WTC11 (cell line): Measurements from ENCODE around the gene KRT35. TPM values are rescaled to one million over a fixed set of nuclear protein-coding genes. Genes with fewer than 3 reads are reported as not detected.

Source experiments
- ATAC-seq: fragments of 200-7000 bp; cut with Tn5 transposase; 2 replicates; pipeline ENCODE4 v1.10.0; 2021; ENCODE audit warnings: mild to moderate bottlenecking, moderate library complexity
- CTCF ChIA-PET: fragments of 300-600 bp; sonication (Branson Sonifier 250); formaldehyde crosslinking; loops from one replicate; lab custom pipeline; 2021; ENCODE audit warnings: antibody characterized with exemption; lab: Charles Lee
- POLR2A ChIA-PET: fragments of 350-600 bp; sonication (Branson Sonifier 250); formaldehyde crosslinking; loops from one replicate; lab custom pipeline; 2021; ENCODE audit warnings: antibody characterized with exemption; lab: Charles Lee
- DNase-seq: peaks from one replicate; pipeline ENCODE4 v3.0.0; 2021; ENCODE audit warnings: low spot score
- H3K27ac Mint-ChIP-seq: 2 replicates; pipeline ENCODE4 v1.8.0; 2021; ENCODE audit warnings: mixed read lengths
- H3K27me3 Mint-ChIP-seq: 2 replicates; pipeline ENCODE4 v1.8.0; 2021; ENCODE audit warnings: low read depth, mild to moderate bottlenecking, moderate library complexity, mixed read lengths
- H3K36me3 Mint-ChIP-seq: 2 replicates; pipeline ENCODE4 v1.8.0; 2021; ENCODE audit warnings: mixed read lengths
- H3K4me1 Mint-ChIP-seq: 2 replicates; pipeline ENCODE4 v1.8.0; 2022; ENCODE audit warnings: mixed read lengths
- H3K4me3 Mint-ChIP-seq: 2 replicates; pipeline ENCODE4 v1.8.0; 2021; ENCODE audit warnings: mild to moderate bottlenecking, moderate library complexity, mixed read lengths
- H3K9me3 Mint-ChIP-seq: 2 replicates; pipeline ENCODE4 v1.8.0; 2021; ENCODE audit warnings: mixed read lengths
- ATF1 ChIP-seq: sonication (generic); formaldehyde crosslinking; IDR thresholded peaks from 2 replicates; pipeline ENCODE4 v1.8.1; 2023; ENCODE audit warnings: mild to moderate bottlenecking, moderate library complexity, missing genetic modification reagents
- GRHL2 ChIP-seq: fragments of 250-450 bp; sonication (Bioruptor Pico); IDR thresholded peaks from 2 replicates; pipeline ENCODE4 v1.8.0; 2022; ENCODE audit warnings: mild to moderate bottlenecking, moderate library complexity; ENCODE audit not compliant: insufficient replicate concordance, severe bottlenecking
- HMGA2 ChIP-seq: fragments of 250-450 bp; sonication (Bioruptor Pico); IDR thresholded peaks from 2 replicates; pipeline ENCODE4 v1.4.0; 2021; ENCODE audit warnings: mild to moderate bottlenecking, moderate library complexity
- JUN ChIP-seq: sonication (generic); formaldehyde crosslinking; IDR thresholded peaks from 2 replicates; pipeline ENCODE4 v1.8.0; 2023; ENCODE audit warnings: mild to moderate bottlenecking, missing genetic modification reagents
- KAT7 ChIP-seq: sonication (generic); formaldehyde crosslinking; IDR thresholded peaks from 2 replicates; pipeline ENCODE4 v1.8.1; 2023; ENCODE audit warnings: missing genetic modification reagents, mild to moderate bottlenecking, borderline replicate concordance
- NFE2L1 ChIP-seq: sonication (generic); formaldehyde crosslinking; IDR thresholded peaks from 2 replicates; pipeline ENCODE4 v1.8.1; 2023; ENCODE audit warnings: missing genetic modification reagents
- NFYB ChIP-seq: sonication (generic); formaldehyde crosslinking; conservative IDR thresholded peaks from 2 replicates; pipeline ENCODE4 v1.8.0; 2022; ENCODE audit warnings: low read depth, missing genetic modification reagents
- NR2C2 ChIP-seq: sonication (generic); formaldehyde crosslinking; IDR thresholded peaks from 2 replicates; pipeline ENCODE4 v1.8.0; 2022; ENCODE audit warnings: mild to moderate bottlenecking, missing genetic modification reagents
- RORB ChIP-seq: fragments of 250-450 bp; sonication (Bioruptor Pico); IDR thresholded peaks from 2 replicates; pipeline ENCODE4 v1.9.0; 2021; ENCODE audit warnings: mild to moderate bottlenecking
- TEAD4 ChIP-seq: sonication (generic); formaldehyde crosslinking; IDR thresholded peaks from 2 replicates; pipeline ENCODE4 v1.8.0; 2022; ENCODE audit warnings: mild to moderate bottlenecking, missing genetic modification reagents
- TP53 ChIP-seq: sonication (generic); formaldehyde crosslinking; IDR thresholded peaks from 2 replicates; pipeline ENCODE4 v1.8.1; 2023; ENCODE audit warnings: mild to moderate bottlenecking, missing genetic modification reagents
- ZBTB21 ChIP-seq: sonication (generic); formaldehyde crosslinking; IDR thresholded peaks from 2 replicates; pipeline ENCODE4 v1.8.1; 2023; ENCODE audit warnings: mild to moderate bottlenecking, missing genetic modification reagents, borderline replicate concordance
- ZNF138 ChIP-seq: sonication (generic); formaldehyde crosslinking; conservative IDR thresholded peaks from 2 replicates; pipeline ENCODE4 v1.8.1; 2022; ENCODE audit warnings: mild to moderate bottlenecking, moderate library complexity, missing genetic modification reagents
- ZNF219 ChIP-seq: sonication (generic); formaldehyde crosslinking; IDR thresholded peaks from 2 replicates; pipeline ENCODE4 v1.8.0; 2023; ENCODE audit warnings: missing genetic modification reagents, mild to moderate bottlenecking, borderline replicate concordance
- ZNF317 ChIP-seq: sonication (generic); formaldehyde crosslinking; IDR thresholded peaks from 2 replicates; pipeline ENCODE4 v1.8.1; 2023; ENCODE audit warnings: low read depth, mild to moderate bottlenecking, moderate library complexity, missing genetic modification reagents, borderline replicate concordance
- ZNF416 ChIP-seq: fragments of 250-450 bp; sonication (Bioruptor Pico); IDR thresholded peaks from 2 replicates; pipeline ENCODE4 v1.9.0; 2021; ENCODE audit warnings: mild to moderate bottlenecking, inconsistent platforms
- total RNA-seq: library from RNA; stranded (reverse); gene quantifications from 3 replicates; pipeline ENCODE4 v1.2.3, GENCODE V29; 2021
- TF ChIP-seq, protein P1 (sequence below): sonication (generic); formaldehyde crosslinking; IDR thresholded peaks from 2 replicates; pipeline ENCODE4 v1.8.1; 2022; ENCODE audit warnings: low read depth, mild to moderate bottlenecking, moderate library complexity, missing genetic modification reagents, borderline replicate concordance
- TF ChIP-seq, protein P2 (sequence below): sonication (generic); formaldehyde crosslinking; IDR thresholded peaks from 2 replicates; pipeline ENCODE4 v1.8.0; 2023; ENCODE audit warnings: missing genetic modification reagents, mild to moderate bottlenecking, borderline replicate concordance
- TF ChIP-seq, protein P3 (sequence below): fragments of 250-450 bp; sonication (Bioruptor Pico); IDR thresholded peaks from 2 replicates; pipeline ENCODE4 v1.9.0; 2021; ENCODE audit warnings: moderate library complexity, mild to moderate bottlenecking, inconsistent platforms, borderline replicate concordance
- TF ChIP-seq, protein P4 (sequence below): fragments of 250-450 bp; sonication (Bioruptor Pico); IDR thresholded peaks from 2 replicates; pipeline ENCODE4 v1.9.0; 2021; ENCODE audit warnings: mild to moderate bottlenecking, borderline replicate concordance
- TF ChIP-seq, protein P5 (sequence below): sonication (generic); formaldehyde crosslinking; IDR thresholded peaks from 2 replicates; pipeline ENCODE4 v1.8.0; 2022; ENCODE audit warnings: mild to moderate bottlenecking, missing genetic modification reagents
- TF ChIP-seq, protein P6 (sequence below): sonication (generic); formaldehyde crosslinking; IDR thresholded peaks from 2 replicates; pipeline ENCODE4 v1.8.1; 2023; ENCODE audit warnings: mild to moderate bottlenecking, missing genetic modification reagents, moderate library complexity

Gene KRT35
- total RNA-seq, 1 experiment from 2014 or later = not detected

DNA sequence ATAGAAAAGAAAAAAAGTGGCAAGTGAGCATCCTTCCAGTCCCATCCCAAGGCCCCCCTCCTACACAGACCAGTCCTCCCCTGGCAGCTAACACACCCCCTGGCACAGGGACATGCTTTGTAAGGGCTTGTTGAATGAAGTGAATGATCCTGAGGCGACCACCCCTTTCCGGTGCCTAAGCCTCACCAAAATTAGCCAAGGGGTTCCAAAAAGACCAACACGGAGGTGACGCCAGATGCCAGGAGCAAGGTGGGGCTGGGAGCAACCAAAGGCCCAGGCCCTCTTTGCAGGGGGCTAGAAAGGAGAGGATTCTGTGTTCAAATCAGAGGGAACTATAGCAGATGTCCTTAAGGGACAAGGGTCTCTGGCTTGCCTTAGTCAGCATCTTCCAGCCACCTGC, 5.5 kb downstream of the KRT35 start:
- H3K4me1 Mint-ChIP-seq = no peaks in the 10 kb centered on the region
- H3K9me3 Mint-ChIP-seq = peaks cover 13% of the 10 kb centered on the region
- ATAC-seq (no peak), DNase-seq (no peak)
- H3K27ac Mint-ChIP-seq = no peak overlapping the region
- CTCF ChIA-PET = interaction anchor here (0.8 to 1.5 kb wide), 2 partner anchors 74 to 173 kb away, joined by 3 read pairs; no protein-coding TSS in a partner anchor
- no peaks in the 10 kb centered on the region for H3K36me3 Mint-ChIP-seq
- POLR2A ChIA-PET = no interaction called here
- H3K4me3 Mint-ChIP-seq = no peak overlapping the region
- no peak for TF ChIP-seq RORB (CRISPR knock-in tag)
- TF ChIP-seq, protein P1, sequence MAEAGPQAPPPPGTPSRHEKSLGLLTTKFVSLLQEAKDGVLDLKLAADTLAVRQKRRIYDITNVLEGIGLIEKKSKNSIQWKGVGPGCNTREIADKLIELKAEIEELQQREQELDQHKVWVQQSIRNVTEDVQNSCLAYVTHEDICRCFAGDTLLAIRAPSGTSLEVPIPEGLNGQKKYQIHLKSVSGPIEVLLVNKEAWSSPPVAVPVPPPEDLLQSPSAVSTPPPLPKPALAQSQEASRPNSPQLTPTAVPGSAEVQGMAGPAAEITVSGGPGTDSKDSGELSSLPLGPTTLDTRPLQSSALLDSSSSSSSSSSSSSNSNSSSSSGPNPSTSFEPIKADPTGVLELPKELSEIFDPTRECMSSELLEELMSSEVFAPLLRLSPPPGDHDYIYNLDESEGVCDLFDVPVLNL (CRISPR knock-in tag) = no peak
- no peak for TF ChIP-seq NFE2L1 (CRISPR knock-in tag)
- TF ChIP-seq, protein P2, sequence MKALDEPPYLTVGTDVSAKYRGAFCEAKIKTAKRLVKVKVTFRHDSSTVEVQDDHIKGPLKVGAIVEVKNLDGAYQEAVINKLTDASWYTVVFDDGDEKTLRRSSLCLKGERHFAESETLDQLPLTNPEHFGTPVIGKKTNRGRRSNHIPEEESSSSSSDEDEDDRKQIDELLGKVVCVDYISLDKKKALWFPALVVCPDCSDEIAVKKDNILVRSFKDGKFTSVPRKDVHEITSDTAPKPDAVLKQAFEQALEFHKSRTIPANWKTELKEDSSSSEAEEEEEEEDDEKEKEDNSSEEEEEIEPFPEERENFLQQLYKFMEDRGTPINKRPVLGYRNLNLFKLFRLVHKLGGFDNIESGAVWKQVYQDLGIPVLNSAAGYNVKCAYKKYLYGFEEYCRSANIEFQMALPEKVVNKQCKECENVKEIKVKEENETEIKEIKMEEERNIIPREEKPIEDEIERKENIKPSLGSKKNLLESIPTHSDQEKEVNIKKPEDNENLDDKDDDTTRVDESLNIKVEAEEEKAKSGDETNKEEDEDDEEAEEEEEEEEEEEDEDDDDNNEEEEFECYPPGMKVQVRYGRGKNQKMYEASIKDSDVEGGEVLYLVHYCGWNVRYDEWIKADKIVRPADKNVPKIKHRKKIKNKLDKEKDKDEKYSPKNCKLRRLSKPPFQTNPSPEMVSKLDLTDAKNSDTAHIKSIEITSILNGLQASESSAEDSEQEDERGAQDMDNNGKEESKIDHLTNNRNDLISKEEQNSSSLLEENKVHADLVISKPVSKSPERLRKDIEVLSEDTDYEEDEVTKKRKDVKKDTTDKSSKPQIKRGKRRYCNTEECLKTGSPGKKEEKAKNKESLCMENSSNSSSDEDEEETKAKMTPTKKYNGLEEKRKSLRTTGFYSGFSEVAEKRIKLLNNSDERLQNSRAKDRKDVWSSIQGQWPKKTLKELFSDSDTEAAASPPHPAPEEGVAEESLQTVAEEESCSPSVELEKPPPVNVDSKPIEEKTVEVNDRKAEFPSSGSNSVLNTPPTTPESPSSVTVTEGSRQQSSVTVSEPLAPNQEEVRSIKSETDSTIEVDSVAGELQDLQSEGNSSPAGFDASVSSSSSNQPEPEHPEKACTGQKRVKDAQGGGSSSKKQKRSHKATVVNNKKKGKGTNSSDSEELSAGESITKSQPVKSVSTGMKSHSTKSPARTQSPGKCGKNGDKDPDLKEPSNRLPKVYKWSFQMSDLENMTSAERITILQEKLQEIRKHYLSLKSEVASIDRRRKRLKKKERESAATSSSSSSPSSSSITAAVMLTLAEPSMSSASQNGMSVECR (CRISPR knock-in tag) = no peak
- TF ChIP-seq ZNF416 = no peak
- TF ChIP-seq TP53 (CRISPR knock-in tag) = no peak
- TF ChIP-seq, protein P3, sequence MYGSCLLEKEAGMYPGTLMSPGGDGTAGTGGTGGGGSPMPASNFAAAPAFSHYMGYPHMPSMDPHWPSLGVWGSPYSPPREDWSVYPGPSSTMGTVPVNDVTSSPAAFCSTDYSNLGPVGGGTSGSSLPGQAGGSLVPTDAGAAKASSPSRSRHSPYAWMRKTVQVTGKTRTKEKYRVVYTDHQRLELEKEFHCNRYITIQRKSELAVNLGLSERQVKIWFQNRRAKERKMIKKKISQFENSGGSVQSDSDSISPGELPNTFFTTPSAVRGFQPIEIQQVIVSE = no peak
- TF ChIP-seq NFYB = no peak
- no peak for TF ChIP-seq ZNF138
- TF ChIP-seq HMGA2 (CRISPR knock-in tag) = no peak
- TF ChIP-seq TEAD4 (CRISPR knock-in tag) = no peak
- TF ChIP-seq KAT7 (CRISPR knock-in tag) = no peak
- TF ChIP-seq JUN (CRISPR knock-in tag) = no peak
- no peaks in the 10 kb centered on the region for H3K27me3 Mint-ChIP-seq

DNA sequence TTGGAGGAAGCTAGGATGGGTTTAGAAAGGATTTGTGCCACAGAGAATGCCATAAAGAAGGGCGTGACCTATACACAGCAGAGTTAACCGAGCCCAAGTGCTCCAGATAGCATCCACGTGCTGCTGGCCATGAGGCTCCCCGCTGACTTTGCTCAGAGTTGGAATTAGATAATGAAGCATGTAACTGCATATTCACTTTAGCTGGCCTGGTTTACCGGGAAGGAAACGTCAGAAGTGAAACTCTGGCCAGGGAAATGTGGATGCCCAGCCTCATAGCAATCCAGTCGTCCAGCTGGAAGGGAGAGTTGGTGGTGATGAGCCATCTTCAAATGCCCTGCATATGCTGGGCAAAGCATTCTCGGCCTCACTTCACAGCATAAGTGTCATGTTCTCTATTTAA, 6.1 kb downstream of the KRT35 start:
- no peaks in the 10 kb centered on the region for H3K4me1 Mint-ChIP-seq
- POLR2A ChIA-PET = no interaction called here
- TF ChIP-seq ZNF317 (CRISPR knock-in tag) = no peak
- TF ChIP-seq ATF1 (CRISPR knock-in tag) = no peak
- TF ChIP-seq, protein P4, sequence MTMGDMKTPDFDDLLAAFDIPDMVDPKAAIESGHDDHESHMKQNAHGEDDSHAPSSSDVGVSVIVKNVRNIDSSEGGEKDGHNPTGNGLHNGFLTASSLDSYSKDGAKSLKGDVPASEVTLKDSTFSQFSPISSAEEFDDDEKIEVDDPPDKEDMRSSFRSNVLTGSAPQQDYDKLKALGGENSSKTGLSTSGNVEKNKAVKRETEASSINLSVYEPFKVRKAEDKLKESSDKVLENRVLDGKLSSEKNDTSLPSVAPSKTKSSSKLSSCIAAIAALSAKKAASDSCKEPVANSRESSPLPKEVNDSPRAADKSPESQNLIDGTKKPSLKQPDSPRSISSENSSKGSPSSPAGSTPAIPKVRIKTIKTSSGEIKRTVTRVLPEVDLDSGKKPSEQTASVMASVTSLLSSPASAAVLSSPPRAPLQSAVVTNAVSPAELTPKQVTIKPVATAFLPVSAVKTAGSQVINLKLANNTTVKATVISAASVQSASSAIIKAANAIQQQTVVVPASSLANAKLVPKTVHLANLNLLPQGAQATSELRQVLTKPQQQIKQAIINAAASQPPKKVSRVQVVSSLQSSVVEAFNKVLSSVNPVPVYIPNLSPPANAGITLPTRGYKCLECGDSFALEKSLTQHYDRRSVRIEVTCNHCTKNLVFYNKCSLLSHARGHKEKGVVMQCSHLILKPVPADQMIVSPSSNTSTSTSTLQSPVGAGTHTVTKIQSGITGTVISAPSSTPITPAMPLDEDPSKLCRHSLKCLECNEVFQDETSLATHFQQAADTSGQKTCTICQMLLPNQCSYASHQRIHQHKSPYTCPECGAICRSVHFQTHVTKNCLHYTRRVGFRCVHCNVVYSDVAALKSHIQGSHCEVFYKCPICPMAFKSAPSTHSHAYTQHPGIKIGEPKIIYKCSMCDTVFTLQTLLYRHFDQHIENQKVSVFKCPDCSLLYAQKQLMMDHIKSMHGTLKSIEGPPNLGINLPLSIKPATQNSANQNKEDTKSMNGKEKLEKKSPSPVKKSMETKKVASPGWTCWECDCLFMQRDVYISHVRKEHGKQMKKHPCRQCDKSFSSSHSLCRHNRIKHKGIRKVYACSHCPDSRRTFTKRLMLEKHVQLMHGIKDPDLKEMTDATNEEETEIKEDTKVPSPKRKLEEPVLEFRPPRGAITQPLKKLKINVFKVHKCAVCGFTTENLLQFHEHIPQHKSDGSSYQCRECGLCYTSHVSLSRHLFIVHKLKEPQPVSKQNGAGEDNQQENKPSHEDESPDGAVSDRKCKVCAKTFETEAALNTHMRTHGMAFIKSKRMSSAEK (CRISPR knock-in tag) = no peak
- no peak for TF ChIP-seq ZBTB21 (CRISPR knock-in tag)
- TF ChIP-seq NR2C2 = no peak
- TF ChIP-seq ZNF416 = no peak
- TF ChIP-seq, protein P5, sequence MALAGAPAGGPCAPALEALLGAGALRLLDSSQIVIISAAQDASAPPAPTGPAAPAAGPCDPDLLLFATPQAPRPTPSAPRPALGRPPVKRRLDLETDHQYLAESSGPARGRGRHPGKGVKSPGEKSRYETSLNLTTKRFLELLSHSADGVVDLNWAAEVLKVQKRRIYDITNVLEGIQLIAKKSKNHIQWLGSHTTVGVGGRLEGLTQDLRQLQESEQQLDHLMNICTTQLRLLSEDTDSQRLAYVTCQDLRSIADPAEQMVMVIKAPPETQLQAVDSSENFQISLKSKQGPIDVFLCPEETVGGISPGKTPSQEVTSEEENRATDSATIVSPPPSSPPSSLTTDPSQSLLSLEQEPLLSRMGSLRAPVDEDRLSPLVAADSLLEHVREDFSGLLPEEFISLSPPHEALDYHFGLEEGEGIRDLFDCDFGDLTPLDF = no peak
- no peak for TF ChIP-seq GRHL2 (CRISPR knock-in tag)
- no peak for TF ChIP-seq ZNF219 (CRISPR knock-in tag)
- TF ChIP-seq, protein P3 = no peak
- TF ChIP-seq, protein P6, sequence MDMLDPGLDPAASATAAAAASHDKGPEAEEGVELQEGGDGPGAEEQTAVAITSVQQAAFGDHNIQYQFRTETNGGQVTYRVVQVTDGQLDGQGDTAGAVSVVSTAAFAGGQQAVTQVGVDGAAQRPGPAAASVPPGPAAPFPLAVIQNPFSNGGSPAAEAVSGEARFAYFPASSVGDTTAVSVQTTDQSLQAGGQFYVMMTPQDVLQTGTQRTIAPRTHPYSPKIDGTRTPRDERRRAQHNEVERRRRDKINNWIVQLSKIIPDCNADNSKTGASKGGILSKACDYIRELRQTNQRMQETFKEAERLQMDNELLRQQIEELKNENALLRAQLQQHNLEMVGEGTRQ = no peak
- TF ChIP-seq, all 79 proteins: peak for 0

More for the DNA sequence above, 6.1 kb downstream of the KRT35 start:
- peaks cover 13% of the 10 kb centered on the region for H3K9me3 Mint-ChIP-seq
- H3K27ac Mint-ChIP-seq = no peak overlapping the region
- H3K4me3 Mint-ChIP-seq = no peak overlapping the region
- CTCF ChIA-PET = interaction anchor here (1.2 to 1.5 kb wide), 2 partner anchors 74 to 174 kb away, joined by 3 to 4 read pairs; no protein-coding TSS in a partner anchor
- DNase-seq (no peak), ATAC-seq (no peak)
- no peaks in the 10 kb centered on the region for H3K27me3 Mint-ChIP-seq
- H3K36me3 Mint-ChIP-seq = no peaks in the 10 kb centered on the region
